ENCODE data around the gene CLEC20A. TPM values are rescaled to one million over a fixed set of nuclear protein-coding genes. Genes with fewer than 3 reads are reported as not detected.

CLEC20A gene
- polyA plus RNA-seq, 3 donors = not detected

GRCh38 chr1:178536329-178536728 lies 39.6 kb upstream of the CLEC20A start:
- WGBS (ENCODE audit: insufficient coverage) = 96% methylated on average over 5 of the region's 5 CpGs
- H4K20me1 ChIP-seq (ENCODE audit: insufficient read depth, low read length) = no peaks in the 10 kb centered on the region
- intact Hi-C loops (cut with micrococcal nuclease) = loop anchor here in 1 of 2 donors (10.0 kb wide), 1 partner anchor 838 kb away; no protein-coding TSS in a partner anchor
- H3K27ac ChIP-seq (ENCODE audit: low read depth in 1 of 2, low read length in 2 of 2) = no peak overlapping the region
- no peaks in the 10 kb centered on the region for H3K27me3 ChIP-seq (ENCODE audit: control insufficient read depth in 2 of 2, insufficient read depth in 2 of 2, low read length in 2 of 2)
- Mint-ChIP-seq H3K27ac (no peak overlapping the region), H3K4me1 (peaks cover 8% of the 10 kb centered on the region), H3K9me3 (peaks cover 0 to 2% (median 0%) of the 10 kb centered on the region in 7 donors), H3K36me3 (no peaks in the 10 kb centered on the region), H3K27me3 (ENCODE audit: low read depth in 3 of 3) (peaks cover 0 to 6% (median 2%) of the 10 kb centered on the region in 3 donors), H3K4me3 (no peak overlapping the region)
- no peak overlapping the region for H3K9ac ChIP-seq (ENCODE audit: insufficient read depth, low read length, poor library complexity, severe bottlenecking)
- no peak overlapping the region for H3K4me3 ChIP-seq (replicated peaks in 1 of 3; ENCODE audit: low read depth in 2 of 3, low read length in 3 of 3)
- TF ChIP-seq CTCF (IDR thresholded peaks at IDR 0.05) = no peak
- DNase-seq = no peak
- H3K9me3 ChIP-seq (replicated peaks in 1 of 2; ENCODE audit: control insufficient read depth in 1 of 2, insufficient read depth in 1 of 2, low read length in 2 of 2) = no peaks in the 10 kb centered on the region
- H3K36me3 ChIP-seq (replicated peaks in 1 of 2; ENCODE audit: control insufficient read depth in 1 of 2, insufficient read depth in 2 of 2, low read length in 2 of 2) = no peaks in the 10 kb centered on the region
- H2AFZ ChIP-seq (ENCODE audit: insufficient read depth, low read depth, low read length, poor library complexity, severe bottlenecking) = no peak overlapping the region
- H3K4me1 ChIP-seq (ENCODE audit: control insufficient read depth in 1 of 2, insufficient read depth in 2 of 2, low read length in 2 of 2) = peaks cover 0 to 3% of the 10 kb centered on the region in 2 donors
- no peaks in the 10 kb centered on the region for H3K79me2 ChIP-seq (ENCODE audit: insufficient read depth, low read length)
- H3K4me2 ChIP-seq (replicated peaks; ENCODE audit: extremely low read depth, low read length, poor library complexity, severe bottlenecking) = no peak overlapping the region

GRCh38 chr1:178534137-178534868 lies 37.5 kb upstream of the CLEC20A start:
- 100% methylated on average over 7 of the region's 9 CpGs for WGBS (ENCODE audit: insufficient coverage)
- no peak overlapping the region for H3K27ac ChIP-seq (ENCODE audit: low read depth in 1 of 2, low read length in 2 of 2)
- H3K9me3 ChIP-seq (replicated peaks in 1 of 2; ENCODE audit: control insufficient read depth in 1 of 2, insufficient read depth in 1 of 2, low read length in 2 of 2) = no peaks in the 10 kb centered on the region
- no peak overlapping the region for H3K4me3 ChIP-seq (replicated peaks in 1 of 3; ENCODE audit: low read depth in 2 of 3, low read length in 3 of 3)
- Mint-ChIP-seq H3K4me3 (no peak overlapping the region), H3K9me3 (peaks cover 0 to 2% (median 0%) of the 10 kb centered on the region in 7 donors), H3K4me1 (peaks cover 8% of the 10 kb centered on the region), H3K27ac (no peak overlapping the region), H3K36me3 (no peaks in the 10 kb centered on the region), H3K27me3 (ENCODE audit: low read depth in 3 of 3) (peaks cover 0 to 3% (median 2%) of the 10 kb centered on the region in 3 donors)
- H3K36me3 ChIP-seq (replicated peaks in 1 of 2; ENCODE audit: control insufficient read depth in 1 of 2, insufficient read depth in 2 of 2, low read length in 2 of 2) = no peaks in the 10 kb centered on the region
- H3K4me2 ChIP-seq (replicated peaks; ENCODE audit: extremely low read depth, low read length, poor library complexity, severe bottlenecking) = no peak overlapping the region
- no peak overlapping the region for H3K9ac ChIP-seq (ENCODE audit: insufficient read depth, low read length, poor library complexity, severe bottlenecking)
- no peak for DNase-seq
- TF ChIP-seq CTCF (IDR thresholded peaks at IDR 0.05) = no peak
- H3K4me1 ChIP-seq (ENCODE audit: control insufficient read depth in 1 of 2, insufficient read depth in 2 of 2, low read length in 2 of 2) = peaks cover 0 to 3% of the 10 kb centered on the region in 2 donors
- no peaks in the 10 kb centered on the region for H3K27me3 ChIP-seq (ENCODE audit: control insufficient read depth in 2 of 2, insufficient read depth in 2 of 2, low read length in 2 of 2)
- H4K20me1 ChIP-seq (ENCODE audit: insufficient read depth, low read length) = no peaks in the 10 kb centered on the region
- no peak overlapping the region for H2AFZ ChIP-seq (ENCODE audit: insufficient read depth, low read depth, low read length, poor library complexity, severe bottlenecking)
- intact Hi-C loops (cut with micrococcal nuclease) = loop anchor here in 1 of 2 donors (5.0 to 10.0 kb wide), 2 partner anchors 468 to 840 kb away; no protein-coding TSS in a partner anchor
- no peaks in the 10 kb centered on the region for H3K79me2 ChIP-seq (ENCODE audit: insufficient read depth, low read length)

Data from CD14-positive monocyte (primary cell).